Measurements from ENCODE around the gene GRAP. TPM values are rescaled to one million over a fixed set of nuclear protein-coding genes. Genes with fewer than 3 reads are reported as not detected.

The GRAP gene
- total and polyA plus RNA-seq, 7 experiments from 2014 or later, result 31.9 to 162 (median 84.4) TPM

DNA sequence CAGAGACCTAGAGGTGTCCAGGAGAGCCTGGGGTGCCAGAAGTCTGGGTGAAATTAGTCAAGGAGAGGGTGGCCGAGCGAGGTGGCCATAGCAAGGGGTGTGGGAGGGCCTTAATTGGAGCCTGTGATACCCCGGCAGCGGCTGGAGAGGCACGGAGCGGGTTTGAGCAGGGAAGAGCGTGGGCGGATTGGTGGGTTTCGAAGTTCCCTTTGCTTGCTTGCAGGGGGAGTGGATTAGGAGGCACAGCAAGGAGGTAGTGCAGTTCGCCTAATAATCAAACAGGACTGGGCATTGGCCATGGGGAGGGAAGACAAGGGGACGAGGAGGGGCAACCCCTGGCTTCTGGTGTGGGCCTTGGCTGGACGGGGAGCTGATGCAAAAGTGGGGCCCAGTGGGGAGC is 36.8 kb downstream of the GRAP start:
- Mint-ChIP-seq H3K4me1 (peaks cover 0 to 10% (median 0%) of the 10 kb centered on the region in 7 donors), H3K27ac (peak overlapping the region in 1 of 9 donors; percentile 18), H3K9me3 (no peaks in the 10 kb centered on the region), H3K36me3 (no peaks in the 10 kb centered on the region), H3K27me3 (peaks cover 0 to 19% (median 0%) of the 10 kb centered on the region in 5 donors), H3K4me3 (no peak overlapping the region)
- no peak overlapping the region for H3K4me3 ChIP-seq (ENCODE audit: low read length)
- CTCF ChIA-PET, result no interaction called here
- H3K27ac ChIP-seq (ENCODE audit: low read depth, low read length), result no peak overlapping the region
- DNase-seq, result peak in 1 of 9 donors; percentile 2
- no peaks in the 10 kb centered on the region for H3K36me3 ChIP-seq (ENCODE audit: control insufficient read depth in 2 of 3, insufficient read depth in 3 of 3, low read length in 3 of 3)
- H3K27me3 ChIP-seq (ENCODE audit: control insufficient read depth in 2 of 2, insufficient read depth in 2 of 2, low read length in 2 of 2), result no peaks in the 10 kb centered on the region
- H3K4me1 ChIP-seq (ENCODE audit: control insufficient read depth in 2 of 2, insufficient read depth in 2 of 2, low read length in 2 of 2), result peaks cover 0 to 2% of the 10 kb centered on the region in 2 donors
- POLR2A ChIA-PET, result no interaction called here
- H3K9me3 ChIP-seq (ENCODE audit: control insufficient read depth in 2 of 3, low read length in 3 of 3), result no peaks in the 10 kb centered on the region
- ATAC-seq, result no peak
- intact Hi-C loops (cut with micrococcal nuclease), result loop anchor here in 1 of 2 donors (10.0 kb wide), 2 partner anchors 155 to 195 kb away; partner anchors contain the start of gene PRPSAP2

DNA sequence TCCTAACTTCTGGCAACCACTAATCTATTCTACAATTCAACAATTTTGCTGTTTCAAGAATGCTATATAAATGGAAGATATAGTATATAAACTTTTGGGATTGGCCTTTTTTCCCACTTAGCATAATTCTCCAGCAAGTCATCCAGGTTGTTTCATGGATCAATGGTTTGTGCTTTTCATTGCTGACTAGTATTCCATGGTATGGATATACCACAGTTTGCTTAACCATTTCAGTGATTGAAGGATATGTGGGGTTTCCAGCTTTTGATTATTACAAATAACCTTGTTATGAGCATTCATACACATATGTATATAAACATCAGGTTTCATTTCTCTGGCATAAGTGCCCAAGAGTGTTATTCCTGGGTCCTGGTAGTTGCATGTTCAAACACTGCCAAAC is 40.1 kb downstream of the GRAP start:
- no peak overlapping the region for H3K27ac ChIP-seq (ENCODE audit: low read depth, low read length)
- ChIA-PET CTCF (no interaction called here), POLR2A (no interaction called here)
- DNase-seq (no peak), ATAC-seq (no peak)
- peaks cover 18 to 25% of the 10 kb centered on the region in 2 donors for H3K4me1 ChIP-seq (ENCODE audit: control insufficient read depth in 2 of 2, insufficient read depth in 2 of 2, low read length in 2 of 2)
- no peak overlapping the region for H3K4me3 ChIP-seq (ENCODE audit: low read length)
- intact Hi-C loops (cut with micrococcal nuclease), result loop anchor here in 1 of 2 donors (10.0 kb wide), 2 partner anchors 152 to 192 kb away; partner anchors contain the start of gene PRPSAP2
- no peaks in the 10 kb centered on the region for H3K36me3 Mint-ChIP-seq
- no peaks in the 10 kb centered on the region for H3K27me3 ChIP-seq (ENCODE audit: control insufficient read depth in 2 of 2, insufficient read depth in 2 of 2, low read length in 2 of 2)
- H3K4me3 Mint-ChIP-seq, result peak overlapping the region in 1 of 10 donors; percentile 79
- no peaks in the 10 kb centered on the region for H3K9me3 ChIP-seq (ENCODE audit: control insufficient read depth in 2 of 3, low read length in 3 of 3)
- H3K9me3 Mint-ChIP-seq, result no peaks in the 10 kb centered on the region
- H3K4me1 Mint-ChIP-seq, result peaks cover 14 to 31% (median 19%) of the 10 kb centered on the region in 7 donors
- H3K27me3 Mint-ChIP-seq, result peaks cover 0 to 19% (median 0%) of the 10 kb centered on the region in 5 donors
- peak overlapping the region in 7 of 9 donors; percentile 26 to 92 (median 86) for H3K27ac Mint-ChIP-seq
- no peaks in the 10 kb centered on the region for H3K36me3 ChIP-seq (ENCODE audit: control insufficient read depth in 2 of 3, insufficient read depth in 3 of 3, low read length in 3 of 3)

DNA sequence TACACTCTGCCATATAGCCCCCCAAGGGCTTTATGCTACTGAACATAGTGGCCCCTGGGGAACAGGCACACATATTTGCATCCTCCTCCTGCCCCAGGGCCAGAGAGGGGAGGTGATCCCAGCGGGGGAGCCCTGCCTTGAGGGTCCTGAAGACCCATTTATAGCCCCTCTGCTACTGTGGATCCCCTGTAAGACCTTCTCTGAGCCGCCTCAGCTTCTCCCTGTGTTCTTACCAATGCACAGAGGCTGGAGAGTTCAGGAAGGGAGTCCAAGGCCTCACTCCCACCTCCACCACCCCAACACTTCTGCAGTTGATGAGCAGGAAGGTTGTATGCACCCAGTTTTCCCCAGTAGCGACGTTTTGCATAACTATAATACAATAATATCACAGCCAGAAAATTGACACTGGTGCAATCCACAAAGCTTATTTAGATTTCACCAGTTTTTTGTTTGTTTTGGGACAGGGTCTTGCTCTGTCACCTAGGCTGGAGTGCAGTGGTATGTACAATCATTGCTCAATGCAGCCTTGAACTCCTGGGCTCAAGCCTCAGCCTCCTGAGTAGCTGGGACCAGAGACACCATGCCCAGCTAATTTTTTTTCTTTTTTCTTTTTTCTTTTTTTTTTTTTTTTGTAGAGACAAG is 40.8 kb downstream of the GRAP start:
- Mint-ChIP-seq H3K27ac (peak overlapping the region; percentile 59 to 92 (median 89)), H3K4me1 (peaks cover 15 to 37% (median 25%) of the 10 kb centered on the region in 7 donors), H3K9me3 (no peaks in the 10 kb centered on the region), H3K36me3 (no peaks in the 10 kb centered on the region), H3K4me3 (peak overlapping the region in 9 of 10 donors; percentile 36 to 87 (median 48)), H3K27me3 (peaks cover 0 to 19% (median 0%) of the 10 kb centered on the region in 5 donors)
- Histone ChIP-seq H3K9me3 (ENCODE audit: control insufficient read depth in 2 of 3, low read length in 3 of 3) (no peaks in the 10 kb centered on the region), H3K36me3 (ENCODE audit: control insufficient read depth in 2 of 3, insufficient read depth in 3 of 3, low read length in 3 of 3) (peaks cover 0 to 7% (median 0%) of the 10 kb centered on the region in 3 experiments), H3K27ac (ENCODE audit: low read depth, low read length) (no peak overlapping the region), H3K27me3 (ENCODE audit: control insufficient read depth in 2 of 2, insufficient read depth in 2 of 2, low read length in 2 of 2) (no peaks in the 10 kb centered on the region), H3K4me1 (ENCODE audit: control insufficient read depth in 2 of 2, insufficient read depth in 2 of 2, low read length in 2 of 2) (peaks cover 18 to 30% of the 10 kb centered on the region in 2 donors), H3K4me3 (ENCODE audit: low read length) (no peak overlapping the region)
- ATAC-seq (no peak), DNase-seq (peak in 1 of 9 donors; percentile 11)
- ChIA-PET POLR2A (no interaction called here), CTCF (no interaction called here)
- intact Hi-C loops (cut with micrococcal nuclease), result loop anchor here in 1 of 2 donors (2.0 to 10.0 kb wide), 3 partner anchors 45 to 191 kb away; partner anchors contain the start of gene PRPSAP2

DNA sequence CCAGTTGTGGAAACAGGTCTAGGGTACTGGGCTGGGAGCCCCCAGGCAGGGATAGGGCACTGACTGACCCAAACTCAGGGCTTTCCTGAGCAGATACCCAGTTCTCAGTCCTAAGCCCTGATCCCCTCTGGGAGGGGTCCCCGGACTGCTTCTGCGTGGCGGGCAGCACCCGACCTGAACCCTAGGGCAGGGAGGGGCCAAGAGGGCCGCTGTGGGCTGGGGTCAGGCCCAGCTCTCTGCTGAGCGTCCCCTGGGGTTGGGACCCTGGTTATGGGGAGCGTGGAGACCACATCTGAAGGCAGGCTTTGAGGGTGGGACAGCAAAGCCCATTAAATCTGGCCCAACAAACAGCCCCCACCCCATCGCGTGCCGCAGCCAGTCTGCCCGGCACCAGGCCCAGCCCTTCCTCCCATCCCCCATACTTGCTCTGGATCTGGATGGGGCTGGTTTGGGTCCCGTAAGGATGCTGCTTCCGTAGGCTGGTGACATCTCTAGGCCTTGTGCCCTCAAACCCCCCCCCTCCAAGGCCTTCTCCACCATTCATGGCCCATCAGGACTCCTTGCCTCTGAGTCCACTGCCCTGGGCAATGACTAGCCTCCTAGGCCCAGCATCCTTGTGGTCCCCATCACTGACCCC is 41.5 kb downstream of the GRAP start:
- Histone ChIP-seq H3K27me3 (ENCODE audit: control insufficient read depth in 2 of 2, insufficient read depth in 2 of 2, low read length in 2 of 2) (no peaks in the 10 kb centered on the region), H3K4me3 (ENCODE audit: low read length) (peak overlapping the region; percentile 37), H3K4me1 (ENCODE audit: control insufficient read depth in 2 of 2, insufficient read depth in 2 of 2, low read length in 2 of 2) (peaks cover 18 to 30% of the 10 kb centered on the region in 2 donors), H3K9me3 (ENCODE audit: control insufficient read depth in 2 of 3, low read length in 3 of 3) (no peaks in the 10 kb centered on the region), H3K36me3 (ENCODE audit: control insufficient read depth in 2 of 3, insufficient read depth in 3 of 3, low read length in 3 of 3) (peaks cover 0 to 13% (median 0%) of the 10 kb centered on the region in 3 experiments), H3K27ac (ENCODE audit: low read depth, low read length) (peak overlapping the region; percentile 84)
- ATAC-seq (no peak), DNase-seq (peak in 1 of 9 donors; percentile 13)
- H3K9me3 Mint-ChIP-seq, result no peaks in the 10 kb centered on the region
- CTCF ChIA-PET, result no interaction called here
- H3K4me3 Mint-ChIP-seq, result peak overlapping the region; percentile 36 to 87 (median 69)
- peaks cover 15 to 37% (median 25%) of the 10 kb centered on the region in 7 donors for H3K4me1 Mint-ChIP-seq
- peaks cover 0 to 19% (median 0%) of the 10 kb centered on the region in 5 donors for H3K27me3 Mint-ChIP-seq
- H3K36me3 Mint-ChIP-seq, result no peaks in the 10 kb centered on the region
- intact Hi-C loops (cut with micrococcal nuclease), result loop anchor here in 1 of 2 donors (2.0 to 10.0 kb wide), 3 partner anchors 44 to 190 kb away; partner anchors contain the start of gene PRPSAP2
- peak overlapping the region; percentile 59 to 92 (median 89) for H3K27ac Mint-ChIP-seq
- POLR2A ChIA-PET, result interaction anchor here (0.6 to 1.7 kb wide), 9 partner anchors 10 to 147 kb away, joined by 3 to 8 read pairs (median 3); partner anchors contain the start of gene PRPSAP2

DNA sequence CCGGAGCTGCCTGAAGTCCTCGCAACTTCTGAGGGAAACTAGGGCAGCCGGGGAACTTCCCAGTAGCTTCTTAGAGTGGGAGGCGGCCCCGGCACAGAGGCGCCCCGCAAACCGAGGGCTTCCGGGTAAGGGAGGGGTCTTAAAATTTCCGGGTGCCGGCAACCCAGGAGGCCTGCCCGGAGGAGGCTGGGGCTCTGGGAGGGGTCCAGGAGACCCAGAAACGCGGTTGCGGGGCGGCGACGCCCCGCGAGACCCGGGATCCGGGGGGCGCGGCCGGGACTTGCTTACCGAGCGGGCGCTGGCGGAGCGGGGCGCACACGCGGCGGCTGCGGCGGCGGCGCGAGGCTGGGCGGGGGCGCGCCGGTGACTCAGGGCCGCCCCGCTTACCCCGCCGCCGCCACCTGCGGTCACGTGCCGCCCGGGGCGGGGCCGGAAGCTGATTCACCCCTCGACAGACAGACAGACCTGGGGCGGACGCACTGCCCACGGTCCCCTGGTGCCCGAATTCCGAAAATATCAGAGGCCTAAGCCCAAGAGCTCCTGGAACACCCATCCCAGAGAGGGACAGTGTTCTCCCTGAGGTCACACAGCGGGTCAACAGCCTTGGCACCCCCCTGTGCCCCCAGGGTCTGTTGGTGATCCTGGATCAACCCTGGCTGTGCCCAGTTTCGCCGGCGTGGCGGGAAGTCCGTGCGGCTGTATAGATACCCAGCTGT is 42.2 kb downstream of the GRAP start, which contains the start of gene FAM83G:
Gene FAM83G (minus strand): TSS at position 344 of the 716 bp plus-strand sequence. CDS start 723 bp downstream, outside the sequence.
- Histone ChIP-seq H3K36me3 (ENCODE audit: control insufficient read depth in 2 of 3, insufficient read depth in 3 of 3, low read length in 3 of 3) (peaks cover 0 to 14% (median 0%) of the 10 kb centered on the region in 3 experiments), H3K27me3 (ENCODE audit: control insufficient read depth in 2 of 2, insufficient read depth in 2 of 2, low read length in 2 of 2) (no peaks in the 10 kb centered on the region), H3K4me1 (ENCODE audit: control insufficient read depth in 2 of 2, insufficient read depth in 2 of 2, low read length in 2 of 2) (peaks cover 18 to 30% of the 10 kb centered on the region in 2 donors), H3K4me3 (ENCODE audit: low read length) (peak within 1 kb of the TSS; percentile 61), H3K9me3 (ENCODE audit: control insufficient read depth in 2 of 3, low read length in 3 of 3) (no peaks in the 10 kb centered on the region), H3K27ac (ENCODE audit: low read depth, low read length) (peak within 1 kb of the TSS; percentile 84)
- peaks cover 0 to 19% (median 0%) of the 10 kb centered on the region in 5 donors for H3K27me3 Mint-ChIP-seq
- no peaks in the 10 kb centered on the region for H3K36me3 Mint-ChIP-seq
- H3K4me1 Mint-ChIP-seq, result peaks cover 15 to 37% (median 25%) of the 10 kb centered on the region in 7 donors
- ChIA-PET POLR2A (interaction anchor here (0.5 to 1.7 kb wide), 10 partner anchors 10 to 147 kb away, joined by 3 to 8 read pairs (median 3); partner anchors contain the start of gene PRPSAP2), CTCF (no interaction called here)
- DNase-seq, result peak; percentile 67 to 92 (median 71)
- peak within 1 kb of the TSS; percentile 73 to 94 (median 88) for H3K4me3 Mint-ChIP-seq
- intact Hi-C loops (cut with micrococcal nuclease), result loop anchor here (2.0 to 10.0 kb wide), 4 partner anchors 42 to 190 kb away; partner anchors contain the start of gene PRPSAP2 (in 1 of the 2)
- peak within 1 kb of the TSS; percentile 59 to 94 (median 89) for H3K27ac Mint-ChIP-seq
- peak; percentile 90 for ATAC-seq
- no peaks in the 10 kb centered on the region for H3K9me3 Mint-ChIP-seq
